WTC11 (cell line): ENCODE data around the gene OR2V2.

ENCODE experiments used
- CTCF ChIP-seq: fragments of 200-600 bp; IDR thresholded peaks from 2 replicates; pipeline ENCODE4 v1.8.0; 2022; ENCODE audit warnings: antibody characterized with exemption
- ESRRA ChIP-seq: sonication (generic); formaldehyde crosslinking; IDR thresholded peaks from 2 replicates; pipeline ENCODE4 v1.8.1; 2022; ENCODE audit warnings: mild to moderate bottlenecking, missing genetic modification reagents, borderline replicate concordance
- GABPB1 ChIP-seq: sonication (generic); formaldehyde crosslinking; IDR thresholded peaks from 2 replicates; pipeline ENCODE4 v1.8.1; 2023; ENCODE audit warnings: mild to moderate bottlenecking, missing genetic modification reagents
- GRHL2 ChIP-seq: fragments of 250-450 bp; sonication (Bioruptor Pico); IDR thresholded peaks from 2 replicates; pipeline ENCODE4 v1.8.0; 2022; ENCODE audit warnings: mild to moderate bottlenecking, moderate library complexity; ENCODE audit not compliant: insufficient replicate concordance, severe bottlenecking
- SP1 ChIP-seq: sonication (generic); formaldehyde crosslinking; conservative IDR thresholded peaks from 2 replicates; pipeline ENCODE4 v1.8.1; 2022; ENCODE audit warnings: missing genetic modification reagents
- ZNF138 ChIP-seq: sonication (generic); formaldehyde crosslinking; conservative IDR thresholded peaks from 2 replicates; pipeline ENCODE4 v1.8.1; 2022; ENCODE audit warnings: mild to moderate bottlenecking, moderate library complexity, missing genetic modification reagents
- TF ChIP-seq, protein P1 (sequence below): sonication (generic); formaldehyde crosslinking; IDR thresholded peaks from 2 replicates; pipeline ENCODE4 v1.8.1; 2022; ENCODE audit warnings: mild to moderate bottlenecking, missing genetic modification reagents, moderate library complexity, borderline replicate concordance

GRCh38 chr5:181203093-181203711 lies 55.8 kb downstream of the OR2V2 start:
- TF ChIP-seq CTCF (no peak), GABPB1 (CRISPR knock-in tag) (no peak), ZNF138 (no peak), SP1 (CRISPR knock-in tag) (no peak), GRHL2 (CRISPR knock-in tag) (no peak), ESRRA (CRISPR knock-in tag) (no peak)
- TF ChIP-seq, protein P1, sequence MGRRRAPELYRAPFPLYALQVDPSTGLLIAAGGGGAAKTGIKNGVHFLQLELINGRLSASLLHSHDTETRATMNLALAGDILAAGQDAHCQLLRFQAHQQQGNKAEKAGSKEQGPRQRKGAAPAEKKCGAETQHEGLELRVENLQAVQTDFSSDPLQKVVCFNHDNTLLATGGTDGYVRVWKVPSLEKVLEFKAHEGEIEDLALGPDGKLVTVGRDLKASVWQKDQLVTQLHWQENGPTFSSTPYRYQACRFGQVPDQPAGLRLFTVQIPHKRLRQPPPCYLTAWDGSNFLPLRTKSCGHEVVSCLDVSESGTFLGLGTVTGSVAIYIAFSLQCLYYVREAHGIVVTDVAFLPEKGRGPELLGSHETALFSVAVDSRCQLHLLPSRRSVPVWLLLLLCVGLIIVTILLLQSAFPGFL, result no peak
